Measurements from ENCODE around the gene TNS1.
A peak's percentile ranks its signal among the peaks of the same experiment; 100 is the strongest.

TNS1 gene

DNA sequence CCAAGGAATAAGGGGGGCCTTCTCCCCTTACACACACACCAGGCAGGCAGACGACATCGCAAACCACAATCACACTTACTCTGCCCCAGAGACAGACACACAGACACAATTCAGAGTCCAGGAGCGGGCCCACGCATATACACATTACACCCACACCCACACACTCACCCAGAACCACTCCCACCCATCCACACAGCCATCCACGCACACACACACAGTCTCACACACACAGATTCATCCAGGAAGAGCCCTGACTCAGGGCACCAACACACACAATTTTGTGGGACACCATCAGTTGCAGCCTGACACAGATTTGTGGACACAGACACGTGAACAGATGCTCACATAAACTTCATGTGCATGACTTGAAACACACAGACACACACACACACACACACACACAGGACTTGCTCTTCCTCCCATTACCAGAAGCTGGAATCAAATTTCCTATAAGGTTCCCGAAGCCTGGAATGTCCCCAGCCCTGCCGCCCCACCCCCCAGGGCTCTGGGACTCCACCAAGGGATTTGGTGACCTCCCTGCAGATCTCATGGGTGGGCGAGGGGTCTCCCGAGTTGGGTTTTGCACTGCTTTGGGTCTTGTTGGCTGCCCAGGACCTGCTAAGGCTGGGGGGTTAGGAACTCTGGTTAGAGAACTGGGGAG lies 23.5 kb downstream of the TNS1 start:
- no peak for DNase-seq

GRCh38 chr2:217978536-217979150 lies 24.2 kb downstream of the TNS1 start:
- DNase-seq, result peak; percentile 32

DNA sequence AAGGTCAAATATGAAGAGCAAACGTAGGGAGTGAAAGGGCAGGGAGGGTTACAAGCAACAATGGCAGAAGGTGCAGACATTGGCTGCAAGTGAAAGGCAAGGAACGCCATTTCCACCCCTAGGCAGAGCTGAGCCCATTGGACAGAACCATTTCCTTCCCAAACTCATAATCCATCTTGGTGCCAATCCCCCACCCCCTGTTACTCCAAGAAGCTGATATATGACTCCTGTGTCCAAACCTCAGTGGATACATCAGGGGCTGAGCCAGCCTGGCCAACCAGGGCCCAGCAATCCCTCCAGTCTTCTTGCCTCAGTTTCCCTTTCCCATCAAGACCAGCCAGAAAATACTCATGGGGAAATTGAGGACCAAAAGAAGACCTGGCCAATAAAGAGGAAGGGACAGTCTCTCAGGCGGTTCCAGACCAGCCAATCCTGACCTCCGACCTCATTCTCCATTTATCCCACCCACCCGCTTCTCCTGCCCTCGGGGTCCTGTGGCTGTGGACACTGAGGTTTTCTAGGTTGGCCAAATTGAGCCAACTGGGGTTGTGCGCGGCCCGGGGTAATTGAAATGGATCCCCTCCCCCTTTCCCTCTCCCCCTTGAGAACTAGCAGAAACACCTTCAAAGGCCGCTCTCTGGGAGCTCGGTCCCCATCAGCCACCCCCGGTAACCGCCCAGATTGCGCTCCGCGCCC lies 24.8 kb downstream of the TNS1 start:
- DNase-seq, result no peak

- no peak for DNase-seq
Measured at GRCh38 chr2:217976301-217976700, 26.5 kb downstream of the TNS1 start.

DNA sequence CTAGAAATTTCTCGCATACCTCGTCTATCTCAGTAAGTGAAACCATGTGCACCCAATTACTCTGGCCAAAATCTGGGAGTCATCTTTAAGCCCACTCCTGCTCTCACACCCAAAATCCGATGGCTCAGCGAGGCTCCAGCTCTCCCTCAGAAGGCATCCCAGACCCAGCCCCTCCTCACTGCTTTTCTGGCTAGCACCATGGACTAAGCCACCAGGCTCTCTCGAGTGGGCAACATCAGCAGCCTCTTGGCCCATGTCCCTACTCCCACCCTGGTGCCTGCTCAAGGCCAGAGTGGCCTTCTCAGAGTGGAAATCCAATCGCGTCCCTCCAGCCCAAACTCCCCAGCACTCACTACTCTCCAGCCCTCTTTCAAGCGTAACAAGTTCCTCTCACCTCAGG lies 27.2 kb downstream of the TNS1 start:
- no peak for DNase-seq

DNA sequence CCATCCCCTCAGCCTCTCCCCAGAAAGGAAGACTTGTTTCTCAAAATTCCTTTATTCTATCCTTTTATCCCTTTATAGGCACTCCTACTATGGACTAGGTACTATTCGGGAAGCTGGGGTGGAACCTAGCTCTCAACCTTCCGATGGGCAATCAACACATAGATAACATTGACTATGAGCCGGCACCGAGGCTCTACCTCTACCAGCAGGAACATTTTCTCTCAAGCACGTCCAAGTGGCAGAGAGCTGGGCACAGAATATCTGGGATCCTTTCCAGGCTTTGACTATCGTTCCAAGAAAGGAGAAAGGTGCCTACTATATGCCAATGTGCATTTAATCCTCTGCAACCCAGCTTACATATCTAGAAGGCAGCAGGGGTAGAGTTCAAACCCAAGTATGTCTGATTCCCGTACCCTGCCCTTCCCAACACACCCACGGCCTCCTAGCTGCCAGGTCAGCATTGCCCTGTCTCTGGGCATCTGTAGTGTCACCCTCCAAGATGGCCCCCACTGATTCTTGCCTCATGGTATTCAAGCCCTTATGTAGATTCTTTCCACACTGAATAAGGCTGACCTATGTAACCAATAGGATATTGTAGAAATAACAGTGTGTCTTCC lies 28.3 kb downstream of the TNS1 start:
- DNase-seq, result peak; percentile 32

DNA sequence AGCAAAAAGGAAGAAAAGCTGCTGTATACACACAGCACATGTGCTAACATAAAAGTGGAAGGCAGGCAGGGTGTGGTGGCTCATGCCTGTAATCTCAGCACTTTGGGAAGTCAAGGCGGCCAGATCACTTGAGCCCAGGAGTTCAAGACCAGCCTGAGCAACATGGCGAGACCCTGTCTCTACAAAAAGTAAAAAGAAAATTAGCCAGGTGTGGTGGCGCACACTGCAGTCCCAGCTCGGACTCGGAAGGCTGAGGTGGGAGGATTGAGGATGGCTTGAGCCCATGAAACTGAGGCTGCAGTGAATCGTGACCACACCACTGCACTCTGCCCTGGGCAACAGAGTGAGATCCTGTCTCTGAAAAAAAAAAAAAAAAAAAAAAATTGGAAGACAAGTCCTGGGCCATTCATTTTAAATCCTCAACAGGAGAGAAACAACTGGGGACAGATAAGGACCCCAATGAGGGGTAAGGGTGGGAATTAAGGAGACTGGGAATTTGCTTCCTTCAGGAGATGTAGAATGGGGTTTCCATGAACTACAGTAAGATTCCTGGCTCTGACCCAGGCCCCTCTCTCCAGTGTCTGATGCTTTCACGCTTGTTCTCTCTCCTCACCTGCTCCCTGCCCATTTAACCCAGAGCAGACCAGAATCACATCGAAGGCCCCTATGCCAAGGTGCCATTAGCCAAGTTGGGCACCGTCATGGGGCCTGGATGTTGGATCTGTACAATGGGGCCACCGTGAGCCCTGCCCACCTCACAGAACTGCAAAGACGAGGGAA lies 29.6 kb downstream of the TNS1 start:
- no peak for DNase-seq

GRCh38 chr2:217972490-217972889 lies 30.3 kb downstream of the TNS1 start:
- no peak for DNase-seq

GRCh38 chr2:217972037-217972436 lies 30.8 kb downstream of the TNS1 start:
- no peak for DNase-seq

DNA sequence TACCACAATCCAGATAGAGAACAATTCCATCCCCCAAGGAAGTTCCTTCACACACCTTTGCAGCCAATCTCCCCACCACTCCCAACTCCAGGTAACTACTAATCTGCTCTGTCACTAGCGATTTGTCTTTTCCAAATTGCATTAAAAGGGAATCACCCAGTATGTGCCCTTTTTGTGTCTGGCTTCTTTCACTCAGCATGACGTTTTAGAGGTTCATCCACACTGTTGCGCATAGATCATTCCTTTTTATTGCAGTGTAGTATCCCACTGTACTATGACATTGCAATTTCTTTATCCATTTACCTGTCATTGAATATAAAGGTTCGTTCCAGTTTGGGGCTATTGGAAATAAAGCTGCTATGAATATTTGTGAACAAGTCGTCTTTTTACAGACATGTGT lies 31.6 kb downstream of the TNS1 start:
- DNase-seq, result no peak

- DNase-seq, result no peak
Measured at GRCh38 chr2:217970206-217970605, 32.6 kb downstream of the TNS1 start.

GRCh38 chr2:217969588-217969987 lies 33.2 kb downstream of the TNS1 start:
- no peak for DNase-seq

DNA sequence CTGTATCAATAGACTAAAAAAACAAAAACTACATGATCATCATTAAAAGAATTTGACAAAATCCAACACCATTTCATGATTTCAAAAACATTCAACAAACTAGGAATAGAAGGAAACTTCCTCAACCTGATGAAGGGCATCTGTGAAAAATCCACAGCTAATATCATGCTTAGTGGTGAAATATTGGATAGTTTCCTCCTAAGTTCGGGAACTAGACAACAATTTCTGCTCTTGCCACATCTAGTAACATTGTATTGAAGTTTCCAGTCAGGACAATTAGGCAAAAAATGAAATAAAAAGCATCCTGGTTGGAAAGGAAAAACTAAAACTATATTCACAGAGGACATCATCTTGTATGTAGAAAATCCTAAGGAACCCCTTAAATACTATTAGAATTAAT lies 34.8 kb downstream of the TNS1 start:
- no peak for DNase-seq

DNA sequence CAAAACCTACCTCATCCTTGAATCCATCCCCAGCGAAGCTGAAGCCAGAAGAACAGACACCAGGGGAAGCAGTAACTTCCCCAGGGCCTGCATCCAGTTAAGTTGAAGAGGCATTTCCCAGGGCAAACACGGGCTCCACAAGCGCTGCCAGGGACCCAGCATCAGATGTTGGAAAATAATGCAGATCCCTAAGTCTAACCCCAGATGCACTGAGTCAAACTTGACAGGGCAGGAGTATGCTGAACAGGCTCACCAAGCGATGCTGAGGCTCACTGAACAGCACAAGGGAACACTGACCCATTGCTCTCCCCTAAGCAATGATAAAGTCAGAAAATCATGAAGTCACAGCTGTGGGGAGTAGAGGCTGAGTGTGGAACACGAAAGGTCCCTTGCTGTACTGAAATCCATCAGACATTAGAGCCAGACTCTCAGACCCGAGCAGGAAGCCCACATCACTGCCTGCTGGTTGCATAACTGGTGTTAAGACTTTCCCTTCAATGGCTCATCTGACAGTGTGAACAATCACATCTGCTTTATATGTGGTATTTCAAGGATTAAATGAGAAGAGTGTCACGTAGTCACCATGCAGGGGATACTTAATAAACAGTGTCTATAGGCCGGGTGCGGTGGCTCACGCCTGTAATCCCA lies 36.2 kb downstream of the TNS1 start:
- DNase-seq, result no peak

DNA sequence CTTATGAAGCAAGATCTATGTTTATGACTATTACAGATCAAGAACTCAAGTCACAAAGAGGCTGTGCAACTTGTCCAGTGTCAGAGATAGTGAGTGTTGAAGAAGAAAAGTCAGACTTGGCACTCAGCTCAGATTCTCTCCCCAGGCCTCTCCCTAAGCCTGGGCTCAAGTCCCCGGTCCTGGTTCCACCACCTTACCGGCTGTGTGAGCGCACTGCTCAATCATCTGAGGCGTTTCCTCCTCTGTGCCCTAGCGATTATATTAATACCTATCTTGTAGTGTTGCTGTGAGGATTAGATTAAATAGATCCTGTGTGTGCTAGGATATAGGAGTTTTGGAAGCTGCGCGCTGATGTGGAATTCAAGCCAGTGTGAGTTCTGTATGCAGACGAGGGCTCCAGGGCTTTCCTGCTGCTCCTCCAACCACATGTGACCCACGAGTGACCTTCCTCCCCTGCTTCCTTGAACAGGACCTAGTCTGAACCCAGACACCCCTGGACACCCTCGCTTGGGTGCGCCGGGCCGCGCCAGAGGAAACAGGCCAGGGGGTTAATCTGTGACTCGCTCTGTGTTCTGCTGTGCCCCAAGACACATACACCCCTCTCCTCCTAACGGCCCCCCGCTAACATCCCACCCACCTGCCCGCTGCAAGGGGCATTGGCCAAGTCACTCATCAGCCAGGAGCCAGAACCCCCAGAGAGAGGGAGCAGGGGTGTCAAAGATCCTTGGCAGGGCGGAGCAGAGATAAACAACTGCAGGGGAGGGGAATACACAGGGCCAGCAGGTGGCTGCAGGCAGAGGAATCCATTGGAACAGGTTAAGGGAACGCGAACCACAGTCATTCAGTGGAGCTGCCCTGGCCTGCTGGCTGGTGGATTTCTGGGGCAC lies 38.3 kb downstream of the TNS1 start:
- DNase-seq, result no peak

- no peak for DNase-seq
Measured at GRCh38 chr2:217960351-217960750, 42.4 kb downstream of the TNS1 start.

GRCh38 chr2:217959723-217960122 lies 43.1 kb downstream of the TNS1 start:
- DNase-seq, result no peak

DNA sequence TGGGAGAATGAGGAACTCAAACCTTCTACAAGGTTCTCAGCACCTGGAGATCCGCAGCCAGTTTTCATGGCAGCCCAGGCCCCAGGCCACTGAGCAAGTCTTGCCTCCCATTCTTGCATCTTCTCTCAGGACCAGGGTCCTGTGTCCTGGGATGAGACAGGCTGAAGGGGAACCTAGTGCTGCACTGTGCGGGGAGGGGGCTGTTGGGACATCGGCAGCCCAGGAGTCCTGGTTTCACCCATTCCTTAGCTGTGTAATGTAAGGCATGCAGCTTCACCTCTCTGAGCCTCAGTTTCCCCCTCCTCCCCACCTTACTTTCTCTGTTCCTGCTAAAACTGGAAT lies 43.9 kb downstream of the TNS1 start:
- DNase-seq, result no peak

DNA sequence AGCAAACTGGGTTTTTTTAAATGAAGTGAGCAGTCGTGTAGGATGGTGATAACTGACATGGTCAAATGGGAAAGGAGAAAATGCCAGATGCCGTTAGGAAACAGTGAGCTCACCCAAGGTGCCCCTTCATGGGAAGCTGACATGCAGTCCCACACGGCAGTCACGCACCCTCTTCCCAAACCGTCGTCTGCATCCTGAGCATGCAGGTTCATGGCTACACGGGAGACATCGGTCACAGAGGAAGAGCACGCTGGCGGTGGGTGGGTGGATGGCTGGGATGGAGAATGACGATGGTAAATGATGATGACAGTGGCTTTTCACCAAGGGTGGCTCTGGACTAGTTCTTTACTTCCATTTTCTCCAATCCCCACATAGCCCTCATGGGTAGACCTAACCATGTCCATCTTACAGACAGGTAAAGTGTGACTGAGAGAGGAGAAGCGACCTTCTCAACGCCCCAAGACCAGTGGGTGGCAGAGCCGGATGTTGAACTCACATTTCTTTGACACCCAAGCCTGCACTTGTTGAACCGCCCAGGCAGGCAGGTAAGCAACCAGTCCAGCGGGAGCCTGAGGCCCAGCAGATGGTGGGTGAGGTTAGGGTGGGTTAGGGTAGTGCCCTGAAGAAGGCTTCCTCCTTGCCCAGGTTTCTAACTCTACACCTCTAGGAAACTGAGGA lies 44.5 kb downstream of the TNS1 start:
- DNase-seq, result no peak

DNA sequence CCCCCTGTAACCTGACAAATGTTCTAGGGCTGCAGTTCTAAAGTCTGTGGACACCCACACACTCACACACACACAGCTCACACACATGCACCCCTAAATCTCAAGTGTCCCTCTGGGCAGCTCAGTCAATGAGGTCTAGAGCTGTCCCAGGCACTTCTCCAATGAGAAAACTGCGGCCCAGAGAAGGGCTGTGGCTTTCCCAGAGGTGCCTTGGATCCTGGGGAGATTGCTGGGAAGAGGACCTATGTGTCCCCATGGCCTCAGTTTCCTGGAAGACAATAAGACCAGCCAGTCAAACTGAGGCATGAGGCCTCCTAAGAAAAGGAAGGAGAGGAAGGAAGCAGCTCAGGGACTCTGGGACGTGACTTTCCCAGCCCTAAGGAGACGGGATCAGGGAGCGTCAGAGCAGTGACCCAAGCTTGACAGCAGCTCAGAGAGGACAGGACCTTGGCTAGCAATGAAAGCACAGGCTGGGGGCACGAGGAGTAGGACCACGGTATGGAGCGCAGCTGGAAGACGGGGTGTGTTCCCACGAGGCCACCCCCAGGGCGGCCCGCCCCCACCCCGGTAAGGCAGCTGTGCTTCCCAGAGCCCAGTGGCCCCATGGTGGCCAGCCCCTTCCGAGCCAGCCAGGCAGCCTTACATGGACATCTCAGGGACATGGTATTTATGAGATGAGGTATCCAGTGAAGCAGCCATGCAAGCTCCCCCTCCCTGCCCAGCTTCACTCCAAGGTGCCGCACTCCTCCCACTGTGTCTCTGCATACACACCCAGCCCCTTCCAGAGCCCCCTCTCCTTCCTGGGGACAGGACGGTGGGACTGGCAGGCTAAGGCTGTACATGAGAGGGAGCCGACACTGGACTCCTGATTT lies 46.0 kb downstream of the TNS1 start:
- no peak for DNase-seq
